Activated T-helper 1 cell treated with Interleukin-2 at 50 U/mL for 16 hours (primary cell): Measurements from ENCODE around the gene IL6R.

Source experiments
- DNase-seq: peaks from one replicate; pipeline ENCODE4 v3.0.0-alpha.2; 2020; ENCODE audit warnings: low read depth

The IL6R gene

DNA sequence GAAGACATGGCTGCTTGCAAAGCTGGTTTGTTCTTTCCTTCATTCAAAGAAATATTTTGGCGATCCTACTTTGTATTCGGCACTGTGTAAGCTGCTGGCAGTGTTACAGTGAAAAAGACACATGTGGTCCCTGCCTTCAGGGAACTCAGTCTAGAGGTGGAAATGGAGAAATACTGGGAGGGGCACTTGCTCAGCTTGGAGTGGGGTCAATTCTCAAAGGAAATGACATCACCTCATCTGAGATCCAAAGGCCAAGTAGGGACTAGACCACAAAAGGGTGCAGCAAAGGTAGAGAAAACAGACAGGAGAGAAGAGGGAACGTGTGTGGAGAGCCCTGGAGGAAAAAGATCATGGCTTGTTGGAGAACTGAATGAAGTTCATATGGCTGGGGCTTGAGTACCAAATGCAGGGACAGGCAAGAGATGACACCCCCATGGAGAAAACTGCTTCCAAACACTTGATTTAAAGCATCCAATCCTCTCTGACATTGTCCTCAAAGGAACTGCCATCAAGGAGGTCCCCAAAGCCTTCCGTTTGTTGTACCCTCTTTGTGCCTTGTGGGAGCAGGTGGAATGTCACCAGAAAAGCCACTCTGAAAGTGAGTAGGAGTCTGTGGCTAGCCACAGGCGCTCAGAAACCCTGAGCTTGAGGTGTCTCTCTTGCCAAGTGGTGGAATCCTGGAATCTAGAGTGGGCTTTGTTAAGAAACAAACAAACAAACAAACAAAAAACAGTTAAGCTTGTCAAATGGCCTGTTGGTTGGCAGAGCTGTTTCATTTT lies 48.6 kb downstream of the IL6R start:
- no peak for DNase-seq

DNA sequence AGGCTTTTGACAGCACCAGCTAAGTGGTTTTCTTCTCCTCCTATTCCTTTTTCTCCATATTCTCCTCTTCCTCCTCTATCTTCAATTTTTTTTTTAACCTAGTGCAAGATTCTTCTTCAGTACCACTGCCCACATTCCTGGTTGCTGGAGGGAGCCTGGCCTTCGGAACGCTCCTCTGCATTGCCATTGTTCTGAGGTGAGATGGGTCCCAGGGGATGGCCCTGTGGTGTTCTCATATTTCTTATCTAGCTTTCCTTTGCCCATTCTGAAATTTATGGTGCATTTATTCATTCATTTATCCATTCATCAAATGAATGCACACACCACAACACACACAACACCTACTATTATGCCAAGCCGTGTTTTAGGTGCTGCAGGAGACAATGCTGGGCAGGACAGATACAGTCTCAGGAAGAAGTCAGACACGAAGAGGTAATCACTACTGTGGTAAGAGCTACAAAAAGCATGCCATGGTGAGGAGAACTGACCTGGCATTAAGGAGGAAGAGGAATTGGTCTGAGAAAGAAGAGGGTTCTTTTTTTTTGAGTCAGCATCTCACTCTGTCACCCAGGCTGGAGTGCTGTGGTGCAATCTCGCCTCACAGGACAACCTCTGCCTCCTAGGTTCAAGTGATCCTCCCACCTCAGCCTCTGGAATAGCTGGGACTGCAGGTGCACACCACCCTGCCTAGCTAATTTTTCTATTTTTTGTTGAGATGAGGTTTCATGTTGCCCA lies 49.4 kb downstream of the IL6R start:
- DNase-seq, result no peak

DNA sequence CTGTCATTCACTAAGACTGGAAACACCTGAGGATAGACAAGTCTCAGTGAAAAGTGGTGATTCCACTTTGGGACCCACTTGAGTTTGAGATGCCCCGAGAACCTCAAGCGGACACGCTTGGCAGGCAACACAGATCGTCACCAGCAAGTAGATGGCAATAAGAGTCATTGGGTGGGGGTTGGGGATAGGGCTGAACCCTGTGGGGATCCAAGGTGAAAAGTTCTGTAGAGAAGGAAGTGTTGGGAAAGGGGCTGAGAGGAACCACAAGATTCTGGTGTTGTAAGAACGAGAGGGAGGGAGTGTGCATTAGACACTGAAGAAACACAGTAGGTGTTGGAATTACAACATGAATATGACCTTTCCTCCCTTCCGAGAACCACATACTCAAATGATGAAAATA lies 51.5 kb downstream of the IL6R start:
- DNase-seq, result no peak

DNA sequence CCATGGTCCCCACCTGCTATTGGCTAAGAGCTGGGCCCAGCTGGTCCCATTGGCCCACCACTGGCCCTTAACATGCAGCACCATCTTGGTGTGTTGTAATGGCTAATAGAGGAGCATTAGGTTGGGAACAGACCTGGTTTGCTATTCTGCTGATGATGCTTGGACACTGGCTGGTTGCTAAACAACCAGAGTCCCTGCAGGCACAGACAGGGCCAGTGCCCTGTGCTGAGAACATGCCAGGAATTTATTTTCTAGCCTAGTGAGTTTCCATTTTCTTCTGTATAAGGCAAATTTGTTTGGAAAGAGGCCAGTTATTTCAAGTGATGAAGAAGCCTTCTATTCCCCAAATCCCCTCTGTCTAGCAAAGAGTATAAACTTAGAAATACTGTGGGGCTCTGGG lies 53.9 kb downstream of the IL6R start:
- DNase-seq, result no peak

DNA sequence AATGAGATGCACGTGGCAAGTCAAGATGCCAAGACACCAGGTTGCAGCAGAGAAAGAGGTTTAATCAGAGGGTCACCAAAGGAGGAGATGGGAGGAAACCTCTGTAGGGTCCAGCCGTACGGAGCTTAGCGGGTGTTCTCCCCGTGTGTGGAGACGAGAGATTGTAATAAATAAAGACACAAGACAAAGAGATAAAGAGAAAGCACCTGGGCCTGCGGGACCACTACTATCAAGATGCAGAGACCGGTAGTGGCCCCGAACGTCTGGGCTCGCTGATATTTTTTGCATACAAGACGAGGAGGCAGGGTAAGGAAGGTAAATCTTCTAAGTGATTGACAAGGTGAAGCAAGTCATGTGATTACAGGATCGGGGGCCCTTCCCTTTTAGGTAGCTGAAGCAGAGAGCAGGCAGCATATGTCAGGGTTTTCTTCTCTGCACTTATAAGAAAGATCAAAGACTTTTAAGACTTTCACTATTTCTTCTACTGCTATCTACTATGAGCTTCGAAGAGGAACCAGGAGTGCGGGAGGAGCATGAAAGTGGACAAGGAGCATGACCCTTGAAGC lies 55.6 kb downstream of the IL6R start:
- DNase-seq, result no peak

DNA sequence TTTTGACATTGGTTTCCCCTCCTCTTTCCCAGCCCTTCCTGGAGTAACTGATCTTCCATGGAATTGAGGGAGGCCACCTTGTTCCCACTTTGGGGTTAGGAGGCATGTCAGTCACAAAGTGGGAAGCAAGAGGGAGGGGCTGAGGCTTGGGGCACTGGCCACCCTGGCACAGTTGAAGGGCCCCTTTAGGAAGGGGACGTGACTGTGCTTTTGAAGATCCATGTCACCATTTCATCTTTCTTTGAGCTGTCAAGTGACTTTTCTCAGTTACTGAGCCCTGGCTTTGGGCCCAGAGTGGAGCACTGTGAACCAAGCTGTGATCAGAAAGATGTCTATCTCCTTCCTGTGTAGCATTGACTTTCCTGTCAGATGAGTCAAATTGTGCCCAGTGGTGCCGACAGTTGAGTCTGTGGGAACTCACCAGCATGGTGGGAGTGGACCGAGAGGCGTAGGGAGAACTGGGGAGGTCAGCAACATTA lies 58.4 kb downstream of the IL6R start:
- DNase-seq, result peak; percentile 62

DNA sequence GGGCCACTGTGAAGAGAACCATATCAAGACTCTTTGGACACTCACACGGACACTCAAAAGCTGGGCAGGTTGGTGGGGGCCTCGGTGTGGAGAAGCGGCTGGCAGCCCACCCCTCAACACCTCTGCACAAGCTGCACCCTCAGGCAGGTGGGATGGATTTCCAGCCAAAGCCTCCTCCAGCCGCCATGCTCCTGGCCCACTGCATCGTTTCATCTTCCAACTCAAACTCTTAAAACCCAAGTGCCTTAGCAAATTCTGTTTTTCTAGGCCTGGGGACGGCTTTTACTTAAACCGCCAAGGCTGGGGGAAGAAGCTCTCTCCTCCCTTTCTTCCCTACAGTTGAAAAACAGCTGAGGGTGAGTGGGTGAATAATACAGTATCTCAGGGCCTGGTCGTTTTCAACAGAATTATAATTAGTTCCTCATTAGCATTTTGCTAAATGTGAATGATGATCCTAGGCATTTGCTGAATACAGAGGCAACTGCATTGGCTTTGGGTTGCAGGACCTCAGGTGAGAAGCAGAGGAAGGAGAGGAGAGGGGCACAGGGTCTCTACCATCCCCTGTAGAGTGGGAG lies 60.6 kb downstream of the IL6R start:
- DNase-seq, result no peak

DNA sequence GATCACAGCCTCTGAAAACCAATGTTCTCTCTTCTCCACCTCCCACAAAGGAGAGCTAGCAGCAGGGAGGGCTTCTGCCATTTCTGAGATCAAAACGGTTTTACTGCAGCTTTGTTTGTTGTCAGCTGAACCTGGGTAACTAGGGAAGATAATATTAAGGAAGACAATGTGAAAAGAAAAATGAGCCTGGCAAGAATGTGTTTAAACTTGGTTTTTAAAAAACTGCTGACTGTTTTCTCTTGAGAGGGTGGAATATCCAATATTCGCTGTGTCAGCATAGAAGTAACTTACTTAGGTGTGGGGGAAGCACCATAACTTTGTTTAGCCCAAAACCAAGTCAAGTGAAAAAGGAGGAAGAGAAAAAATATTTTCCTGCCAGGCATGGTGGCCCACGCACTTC lies 61.1 kb downstream of the IL6R start:
- DNase-seq, result no peak

DNA sequence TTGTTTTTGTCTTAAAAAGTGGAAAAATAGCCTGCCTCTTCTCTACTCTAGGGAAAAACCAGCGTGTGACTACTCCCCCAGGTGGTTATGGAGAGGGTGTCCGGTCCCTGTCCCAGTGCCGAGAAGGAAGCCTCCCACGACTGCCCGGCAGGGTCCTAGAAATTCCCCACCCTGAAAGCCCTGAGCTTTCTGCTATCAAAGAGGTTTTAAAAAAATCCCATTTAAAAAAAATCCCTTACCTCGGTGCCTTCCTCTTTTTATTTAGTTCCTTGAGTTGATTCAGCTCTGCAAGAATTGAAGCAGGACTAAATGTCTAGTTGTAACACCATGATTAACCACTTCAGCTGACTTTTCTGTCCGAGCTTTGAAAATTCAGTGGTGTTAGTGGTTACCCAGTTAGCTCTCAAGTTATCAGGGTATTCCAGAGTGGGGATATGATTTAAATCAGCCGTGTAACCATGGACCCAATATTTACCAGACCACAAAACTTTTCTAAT lies 61.8 kb downstream of the IL6R start:
- DNase-seq, result no peak

DNA sequence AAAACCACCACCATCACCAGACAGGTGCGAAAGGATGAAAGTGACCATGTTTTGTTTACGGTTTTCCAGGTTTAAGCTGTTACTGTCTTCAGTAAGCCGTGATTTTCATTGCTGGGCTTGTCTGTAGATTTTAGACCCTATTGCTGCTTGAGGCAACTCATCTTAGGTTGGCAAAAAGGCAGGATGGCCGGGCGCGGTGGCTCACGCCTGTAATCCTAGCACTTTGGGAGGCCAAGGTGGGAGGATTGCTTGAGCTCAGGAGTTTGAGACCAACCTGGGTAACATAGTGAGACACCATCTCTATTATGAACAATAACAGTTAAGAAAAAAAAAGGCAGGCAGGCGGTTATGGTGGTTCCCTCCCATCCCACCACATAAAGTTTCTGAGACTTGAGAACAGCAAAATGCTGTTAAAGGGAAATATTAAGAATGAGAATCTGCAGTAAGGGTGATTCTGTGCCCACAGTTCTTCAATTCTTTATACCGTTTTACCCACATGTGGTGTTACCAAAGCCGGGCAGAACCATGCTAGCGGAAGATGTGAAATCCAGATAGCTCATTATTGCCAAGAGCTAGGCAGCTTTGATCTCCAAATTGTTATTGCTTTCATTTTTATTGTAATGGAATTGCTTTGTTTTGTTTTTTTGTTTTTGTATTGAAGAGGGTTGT lies 62.4 kb downstream of the IL6R start:
- no peak for DNase-seq

DNA sequence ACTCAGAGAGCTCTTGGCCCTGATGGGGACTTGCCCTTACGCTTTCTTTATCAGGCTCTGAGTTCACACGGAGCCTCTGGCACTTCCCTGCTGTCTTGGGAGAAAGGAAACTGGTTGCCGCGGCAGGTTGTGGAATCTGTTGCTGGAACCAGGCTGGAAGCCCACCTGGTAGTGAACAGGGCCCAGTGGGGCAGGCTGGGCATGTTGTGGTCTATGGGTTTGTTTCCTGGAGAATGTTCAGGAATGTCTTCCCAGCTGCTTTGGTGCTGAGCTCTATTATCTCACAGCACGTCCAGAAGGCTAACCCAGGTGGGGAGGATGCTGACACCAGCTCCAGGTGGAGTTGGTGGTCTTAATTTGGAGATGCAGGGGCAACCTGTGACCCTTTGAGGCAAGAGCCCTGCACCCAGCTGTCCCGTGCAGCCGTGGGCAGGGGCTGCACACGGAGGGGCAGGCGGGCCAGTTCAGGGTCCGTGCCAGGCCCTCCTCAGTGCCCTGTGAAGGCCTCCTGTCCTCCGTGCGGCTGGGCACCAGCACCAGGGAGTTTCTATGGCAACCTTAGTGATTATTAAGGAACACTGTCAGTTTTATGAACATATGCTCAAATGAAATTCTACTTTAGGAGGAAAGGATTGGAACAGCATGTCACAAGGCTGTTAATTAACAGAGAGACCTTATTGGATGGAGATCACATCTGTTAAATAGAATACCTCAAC lies 63.5 kb downstream of the IL6R start:
- no peak for DNase-seq

DNA sequence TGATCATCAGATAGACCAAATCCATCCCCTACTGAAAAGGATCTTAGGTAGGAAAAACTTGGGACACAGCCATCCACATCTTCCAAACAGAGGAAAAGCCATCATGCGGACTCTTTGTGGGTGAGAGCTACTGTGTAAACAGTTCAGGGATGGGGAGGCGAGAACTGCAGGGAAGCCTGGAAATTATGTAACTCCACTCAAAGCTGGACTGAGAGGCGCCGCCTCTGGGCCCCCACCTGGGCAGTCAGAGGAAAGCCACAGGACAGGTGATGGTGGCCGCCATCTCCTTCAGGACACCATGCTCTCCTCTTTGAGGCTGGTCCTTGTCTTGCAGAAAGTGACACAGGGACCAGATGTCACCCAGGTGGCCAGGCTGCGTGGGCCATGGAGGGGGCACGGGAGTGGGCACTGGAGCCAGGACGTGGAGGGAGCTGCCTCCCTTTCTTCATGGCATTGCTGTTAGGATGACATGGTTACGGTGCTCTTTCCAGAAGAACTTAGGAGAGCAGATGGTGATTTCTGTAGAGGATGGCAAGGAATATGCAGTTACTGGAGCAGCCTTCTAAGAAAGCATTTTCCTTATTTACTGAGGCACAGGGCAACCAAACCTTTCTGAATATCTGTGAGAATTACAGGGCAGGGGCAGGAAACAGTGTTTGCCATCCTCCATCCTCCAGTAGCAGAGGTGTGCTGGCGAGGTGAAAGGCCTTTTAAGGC lies 64.9 kb downstream of the IL6R start:
- no peak for DNase-seq

DNA sequence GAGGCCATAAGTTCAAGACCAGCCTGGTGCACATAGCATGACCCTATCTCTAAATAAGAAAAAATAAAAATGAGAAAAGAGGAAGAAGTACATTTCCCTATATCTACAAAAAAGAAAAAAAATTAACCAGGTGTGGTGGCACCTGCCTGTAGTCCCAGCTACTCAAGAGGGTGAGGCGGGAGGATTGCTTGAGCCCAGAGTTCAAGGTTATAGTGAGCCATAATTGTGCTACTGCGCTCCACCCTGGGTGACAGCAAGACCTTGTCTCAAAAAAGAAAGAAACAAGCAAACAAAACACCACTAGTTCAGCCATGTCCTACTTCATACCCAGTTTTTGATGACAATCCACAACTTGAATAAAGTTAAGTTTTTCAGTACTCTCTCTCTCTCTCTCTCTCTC lies 66.2 kb downstream of the IL6R start:
- no peak for DNase-seq

DNA sequence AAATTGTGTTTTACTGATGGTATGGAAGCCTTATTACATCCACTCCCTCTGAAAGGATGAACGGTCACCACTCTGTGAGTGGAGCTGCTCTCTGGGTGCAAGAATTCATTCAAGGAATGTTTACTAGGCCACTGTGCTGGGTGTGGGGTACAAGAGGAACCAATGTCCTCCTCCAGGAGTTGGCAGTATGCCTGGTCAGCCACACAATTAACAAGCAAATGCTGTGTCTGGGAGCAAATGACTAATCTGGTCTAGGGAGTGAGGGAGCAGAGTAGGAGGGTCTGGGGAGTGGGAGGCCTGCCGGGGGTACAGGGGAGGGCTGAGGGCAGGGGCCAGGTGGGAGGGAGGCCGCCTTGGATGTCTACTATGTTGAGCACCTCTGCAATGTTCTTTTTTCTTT lies 69.7 kb downstream of the IL6R start:
- no peak for DNase-seq

DNA sequence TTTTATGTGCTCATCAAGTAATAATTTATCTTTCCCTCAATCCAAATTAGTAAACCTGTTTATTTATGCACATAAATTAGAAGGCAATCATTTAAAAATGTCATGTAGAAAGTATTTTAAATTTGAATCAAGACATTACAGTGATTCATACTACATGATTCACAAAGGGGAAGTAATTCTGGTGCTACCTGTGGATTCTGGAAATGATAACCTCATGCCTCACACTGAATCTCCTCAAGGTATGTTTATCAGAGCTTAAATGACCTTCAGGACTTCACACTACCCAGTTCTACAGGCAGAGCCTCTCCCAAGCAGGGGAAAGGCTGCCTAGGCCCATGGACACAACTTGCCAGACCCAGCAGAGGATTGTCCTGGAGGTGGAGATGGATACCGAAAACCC lies 71.6 kb downstream of the IL6R start:
- no peak for DNase-seq

DNA sequence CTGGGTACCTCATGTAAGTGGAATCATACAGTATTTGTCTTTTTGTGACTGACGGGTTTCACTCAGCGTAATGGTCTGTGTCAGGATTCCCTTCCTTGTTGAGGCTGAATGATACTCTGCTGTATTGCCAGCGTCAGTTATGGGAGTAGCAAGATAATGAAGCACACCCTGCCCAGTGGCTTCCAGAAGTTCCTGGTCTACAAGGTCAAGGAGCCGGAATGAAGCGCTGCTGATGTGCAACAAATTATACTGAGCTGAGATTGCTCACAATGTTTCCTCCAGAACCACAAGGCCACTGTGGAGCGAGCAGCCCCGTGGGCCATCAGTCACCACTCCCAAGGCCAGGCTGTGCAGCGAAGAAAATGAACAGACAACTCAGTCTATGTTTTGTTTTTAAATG lies 72.9 kb downstream of the IL6R start:
- no peak for DNase-seq

DNA sequence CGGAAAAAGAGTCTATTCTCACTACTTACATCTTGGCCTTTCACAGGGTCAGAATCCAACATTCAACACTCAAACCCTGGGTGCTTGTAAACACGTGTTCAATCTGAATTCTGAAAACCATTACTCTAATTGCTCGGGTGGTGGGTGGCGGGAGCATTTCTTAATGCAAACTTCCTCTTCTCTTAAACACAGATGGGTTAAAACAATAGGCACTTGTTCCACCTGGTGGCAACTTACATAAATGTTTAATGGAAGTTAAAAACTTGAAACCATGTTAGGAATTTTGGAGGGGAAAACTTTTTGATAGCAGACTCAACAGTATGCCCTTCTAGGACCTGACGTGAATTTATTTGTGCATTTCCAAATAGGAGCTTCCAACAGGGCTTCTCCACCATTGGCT lies 73.5 kb downstream of the IL6R start:
- no peak for DNase-seq

DNA sequence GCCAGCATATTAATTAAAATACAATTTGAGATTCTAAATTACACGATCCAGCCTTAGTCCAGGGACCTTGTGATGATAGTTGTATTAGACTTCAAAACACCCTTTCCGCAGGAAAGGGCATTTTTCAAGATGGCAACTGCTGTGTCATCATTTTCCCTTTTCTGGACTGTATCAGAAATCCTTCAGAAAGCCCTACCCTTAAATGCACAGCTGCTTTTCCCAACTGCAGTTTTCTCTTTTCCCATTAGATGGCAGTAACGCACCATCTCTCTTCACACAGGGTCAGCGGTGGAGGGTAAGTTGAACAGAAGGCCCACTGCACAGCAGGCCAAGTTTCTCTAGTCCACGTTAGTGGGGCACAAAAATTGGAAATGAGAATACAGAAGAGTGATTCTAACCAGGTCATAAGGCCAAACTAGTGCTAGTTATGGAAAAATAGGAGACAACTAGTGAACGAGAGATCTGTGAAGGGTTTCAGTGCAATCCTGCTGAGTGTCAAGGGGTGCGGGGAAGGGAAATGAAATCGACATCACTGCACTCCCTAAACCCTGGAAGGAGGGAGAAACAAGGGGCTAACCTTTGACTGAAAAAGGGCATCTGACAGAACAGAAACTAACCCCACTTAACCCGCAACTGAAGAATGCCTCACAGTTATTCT lies 74.8 kb downstream of the IL6R start:
- no peak for DNase-seq

DNA sequence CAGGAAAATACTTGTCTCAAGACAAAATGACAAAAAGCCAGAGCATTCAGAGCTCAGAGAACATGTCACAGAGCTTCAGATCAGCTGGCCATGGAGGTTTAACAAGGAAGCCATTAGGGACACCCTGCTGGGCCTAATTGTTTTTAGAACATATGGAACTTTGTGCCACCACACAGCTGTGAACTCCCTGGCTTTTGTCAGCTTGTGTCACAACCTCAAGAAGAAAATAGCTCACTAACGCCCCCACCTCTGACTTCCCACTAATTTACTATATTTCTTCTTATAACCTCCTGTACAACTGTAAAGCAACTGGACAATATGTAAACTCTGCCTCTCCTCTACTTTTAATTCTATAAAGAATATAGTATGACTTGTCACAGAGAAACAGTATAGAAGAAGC lies 75.9 kb downstream of the IL6R start:
- no peak for DNase-seq
